HFF-Myc (cell line): Measurements from ENCODE around the gene KRTAP2-4.
"Not testable (repeated sequence)": the region's sequence is repeated elsewhere in the genome, so short reads cannot be mapped to it uniquely, and the experiment has no call there.

ENCODE experiments used
- DNase-seq: peaks from one replicate; pipeline ENCODE4 v3.0.0-alpha.2; 2011; ENCODE audit warnings: low read depth; ENCODE audit errors: extremely low read depth
- H3K4me3 ChIP-seq: replicated peaks from 2 replicates; pipeline ENCODE4 v1.5.1; 2011; ENCODE audit warnings: low read depth, mild to moderate bottlenecking, control low read depth, low read length
- TF ChIP-seq, protein P1 (sequence below): IDR thresholded peaks from 2 replicates; pipeline ENCODE4 v1.5.1; 2012; ENCODE audit warnings: mild to moderate bottlenecking, low read depth, low read length, control low read depth; ENCODE audit errors: missing control alignments

Gene KRTAP2-4

DNA sequence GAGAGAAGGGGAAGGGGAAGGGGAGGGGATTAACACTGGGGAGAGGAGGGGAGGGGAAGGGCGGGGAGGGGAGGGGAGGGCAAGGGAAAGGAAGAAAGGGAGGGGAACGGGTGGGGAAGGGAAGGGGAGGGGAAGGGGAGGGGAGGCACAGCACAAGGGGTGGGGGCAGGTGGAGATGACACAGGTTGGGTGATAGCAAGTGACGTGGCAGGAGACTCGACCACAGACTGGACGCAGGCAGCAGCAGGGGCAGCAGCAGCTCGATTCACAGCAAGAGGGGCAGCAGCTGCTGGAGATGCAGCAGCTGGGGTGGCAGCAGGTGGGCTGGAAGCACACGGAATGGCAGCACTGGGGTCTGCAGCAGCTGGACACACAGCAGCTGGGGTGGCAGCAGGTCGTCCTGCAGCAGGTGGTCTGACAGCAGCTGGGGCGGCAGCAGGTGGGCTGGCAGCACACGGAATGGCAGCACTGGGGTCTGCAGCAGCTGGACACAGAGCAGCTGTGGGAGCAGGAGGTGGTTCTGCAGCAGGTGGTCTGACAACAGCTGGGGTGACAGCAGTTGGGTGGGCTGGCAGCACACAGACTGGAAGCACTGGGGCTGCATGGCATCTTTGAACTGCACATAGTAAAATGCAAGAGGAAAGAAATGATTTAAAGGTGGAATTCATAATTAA lies 36.0 kb upstream of the KRTAP2-4 start, which contains the start of gene KRTAP4-16:
TSS of gene KRTAP4-16 (minus strand) at position 624 of the 674 bp plus-strand sequence. CDS start at position 624, 0 bp downstream.
- TF ChIP-seq, protein P1, sequence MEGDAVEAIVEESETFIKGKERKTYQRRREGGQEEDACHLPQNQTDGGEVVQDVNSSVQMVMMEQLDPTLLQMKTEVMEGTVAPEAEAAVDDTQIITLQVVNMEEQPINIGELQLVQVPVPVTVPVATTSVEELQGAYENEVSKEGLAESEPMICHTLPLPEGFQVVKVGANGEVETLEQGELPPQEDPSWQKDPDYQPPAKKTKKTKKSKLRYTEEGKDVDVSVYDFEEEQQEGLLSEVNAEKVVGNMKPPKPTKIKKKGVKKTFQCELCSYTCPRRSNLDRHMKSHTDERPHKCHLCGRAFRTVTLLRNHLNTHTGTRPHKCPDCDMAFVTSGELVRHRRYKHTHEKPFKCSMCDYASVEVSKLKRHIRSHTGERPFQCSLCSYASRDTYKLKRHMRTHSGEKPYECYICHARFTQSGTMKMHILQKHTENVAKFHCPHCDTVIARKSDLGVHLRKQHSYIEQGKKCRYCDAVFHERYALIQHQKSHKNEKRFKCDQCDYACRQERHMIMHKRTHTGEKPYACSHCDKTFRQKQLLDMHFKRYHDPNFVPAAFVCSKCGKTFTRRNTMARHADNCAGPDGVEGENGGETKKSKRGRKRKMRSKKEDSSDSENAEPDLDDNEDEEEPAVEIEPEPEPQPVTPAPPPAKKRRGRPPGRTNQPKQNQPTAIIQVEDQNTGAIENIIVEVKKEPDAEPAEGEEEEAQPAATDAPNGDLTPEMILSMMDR = no peak
- H3K4me3 ChIP-seq = no peak within 1 kb of the TSS
- DNase-seq = no peak

DNA sequence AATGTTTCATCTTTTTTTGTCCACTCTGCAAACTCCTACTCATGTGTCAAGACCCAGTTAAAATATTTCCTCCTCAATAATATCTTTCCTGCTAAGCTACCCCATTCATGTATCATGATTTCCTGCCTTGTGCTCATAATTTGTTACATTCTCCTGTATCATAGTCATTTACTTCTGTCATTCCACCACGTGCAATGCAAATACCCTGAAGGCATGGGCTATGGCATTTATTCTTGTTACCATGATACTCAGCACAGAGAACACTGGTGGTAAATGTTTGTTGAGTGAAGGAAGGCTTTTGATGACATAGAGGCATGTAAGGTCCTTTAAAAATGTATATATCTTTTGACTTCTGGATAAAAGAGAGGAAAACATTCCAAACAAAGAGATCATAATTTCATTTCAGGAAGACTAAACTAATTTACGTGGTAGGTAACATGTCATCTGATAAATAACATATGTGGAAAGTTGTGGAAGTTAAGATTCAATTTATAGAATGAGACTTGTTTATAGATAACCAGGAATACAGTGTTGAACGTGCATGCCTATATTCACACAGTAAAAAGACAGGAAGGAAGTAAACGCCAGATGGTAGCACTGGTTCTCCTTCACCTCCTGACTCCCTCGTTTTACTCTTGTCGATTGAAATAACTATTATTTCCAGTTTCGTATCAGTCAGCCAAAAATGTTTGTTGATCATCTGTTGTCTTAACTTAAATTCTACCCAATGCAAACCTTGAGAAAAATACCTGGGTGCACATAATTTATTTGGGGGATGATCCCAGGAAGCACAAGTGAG lies 34.2 kb upstream of the KRTAP2-4 start:
- DNase-seq = peak; percentile 95

DNA sequence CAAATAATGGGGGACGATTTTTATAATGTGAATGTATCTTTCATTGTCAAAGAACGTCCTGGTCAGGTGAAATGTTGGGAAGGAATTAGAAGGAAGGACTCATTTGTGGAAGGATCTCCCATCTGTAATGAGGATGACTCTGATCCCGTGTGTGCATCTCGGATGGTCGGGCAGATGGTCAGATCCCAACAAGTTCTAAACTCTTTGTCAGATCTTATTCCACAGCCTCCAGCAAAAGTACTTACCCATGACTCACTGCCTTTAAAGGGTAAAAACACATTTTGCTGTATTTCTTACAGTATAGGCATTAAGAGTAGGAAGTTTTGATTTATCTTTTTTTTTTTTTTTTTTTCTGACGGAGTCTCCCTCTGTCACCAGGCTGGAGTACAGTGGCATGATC lies 32.8 kb upstream of the KRTAP2-4 start:
- peak; percentile 80 for DNase-seq
- TF ChIP-seq, protein P1 = no peak

More for the DNA sequence above, 34.2 kb upstream of the KRTAP2-4 start:
- not testable (repeated sequence) for H3K4me3 ChIP-seq

DNA sequence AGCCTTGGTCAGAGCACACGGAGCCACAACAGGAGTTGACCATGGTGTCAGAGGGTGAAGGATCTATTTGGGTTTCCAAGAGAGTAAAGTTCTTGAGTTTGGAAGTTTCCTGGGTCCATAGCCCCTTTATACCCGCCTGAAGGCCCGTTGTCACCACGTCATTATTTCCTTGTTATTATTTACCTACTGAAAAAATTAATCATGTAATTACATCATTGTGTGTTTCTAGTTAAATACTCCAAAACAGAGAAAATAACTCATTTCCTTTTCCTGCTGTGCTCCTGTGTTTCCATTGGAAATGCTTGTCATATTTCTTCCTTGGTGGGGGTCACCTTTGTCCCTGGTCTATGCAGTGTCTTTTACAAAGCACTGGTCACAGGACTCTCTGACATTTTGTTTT lies 32.4 kb upstream of the KRTAP2-4 start, which contains the start of gene KRTAP4-8:
TSS of gene KRTAP4-8 (minus strand) at position 101 of the 400 bp plus-strand sequence. CDS start at position 43, 58 bp downstream.
- TF ChIP-seq, protein P1 = no peak
- H3K4me3 ChIP-seq = no peak within 1 kb of the TSS
- DNase-seq = no peak

More for the DNA sequence above, 32.8 kb upstream of the KRTAP2-4 start:
- no peak overlapping the region for H3K4me3 ChIP-seq

DNA sequence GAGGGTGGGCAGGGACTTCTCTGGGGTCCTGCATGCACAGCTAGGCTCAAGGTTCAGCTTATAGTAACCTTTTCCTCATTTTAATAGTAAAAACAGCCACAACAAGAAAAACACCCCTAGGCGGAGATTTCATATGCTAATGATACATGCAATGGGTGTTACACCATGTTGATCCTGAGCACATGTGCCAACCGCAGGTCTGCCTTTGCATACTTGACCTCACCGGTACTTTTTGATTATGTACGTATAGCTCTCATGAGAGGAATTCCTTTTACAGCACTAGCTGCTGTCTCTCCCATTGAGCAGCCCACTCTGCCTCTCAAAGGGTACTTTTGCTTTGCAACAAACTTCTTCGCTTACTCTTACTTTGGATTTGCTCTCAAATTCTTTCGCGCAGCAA lies 30.4 kb upstream of the KRTAP2-4 start:
- TF ChIP-seq, protein P1 = no peak
- H3K4me3 ChIP-seq = no peak overlapping the region
- no peak for DNase-seq

DNA sequence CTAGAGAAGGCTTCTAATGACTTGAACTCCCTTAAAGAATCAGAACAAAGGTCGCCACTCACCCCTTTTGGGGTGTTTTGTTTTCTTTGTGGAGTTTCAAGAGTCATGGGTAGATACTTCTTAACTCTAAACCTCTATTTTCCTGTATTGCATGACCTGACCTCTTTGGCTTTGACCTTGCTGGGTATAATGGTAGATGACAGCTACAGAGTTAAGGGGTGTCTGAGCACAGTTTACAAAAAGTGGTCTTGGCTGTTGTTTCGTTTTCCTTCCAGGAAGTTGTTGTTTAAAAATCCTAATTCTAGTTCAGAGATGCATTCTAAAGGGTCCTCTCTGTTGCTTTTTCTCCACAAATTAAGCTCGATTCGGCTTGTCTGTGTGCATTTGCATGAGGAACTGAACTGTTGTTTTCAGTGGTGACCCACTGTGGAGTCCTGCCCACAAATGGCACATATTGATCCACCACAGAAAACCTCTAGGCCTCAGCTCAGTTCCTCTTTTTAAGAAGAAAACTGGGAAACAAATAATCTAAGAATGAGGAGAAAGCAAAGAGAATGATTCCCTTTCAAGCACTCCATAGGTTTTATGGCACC lies 23.2 kb upstream of the KRTAP2-4 start:
- not testable (repeated sequence) for DNase-seq

DNA sequence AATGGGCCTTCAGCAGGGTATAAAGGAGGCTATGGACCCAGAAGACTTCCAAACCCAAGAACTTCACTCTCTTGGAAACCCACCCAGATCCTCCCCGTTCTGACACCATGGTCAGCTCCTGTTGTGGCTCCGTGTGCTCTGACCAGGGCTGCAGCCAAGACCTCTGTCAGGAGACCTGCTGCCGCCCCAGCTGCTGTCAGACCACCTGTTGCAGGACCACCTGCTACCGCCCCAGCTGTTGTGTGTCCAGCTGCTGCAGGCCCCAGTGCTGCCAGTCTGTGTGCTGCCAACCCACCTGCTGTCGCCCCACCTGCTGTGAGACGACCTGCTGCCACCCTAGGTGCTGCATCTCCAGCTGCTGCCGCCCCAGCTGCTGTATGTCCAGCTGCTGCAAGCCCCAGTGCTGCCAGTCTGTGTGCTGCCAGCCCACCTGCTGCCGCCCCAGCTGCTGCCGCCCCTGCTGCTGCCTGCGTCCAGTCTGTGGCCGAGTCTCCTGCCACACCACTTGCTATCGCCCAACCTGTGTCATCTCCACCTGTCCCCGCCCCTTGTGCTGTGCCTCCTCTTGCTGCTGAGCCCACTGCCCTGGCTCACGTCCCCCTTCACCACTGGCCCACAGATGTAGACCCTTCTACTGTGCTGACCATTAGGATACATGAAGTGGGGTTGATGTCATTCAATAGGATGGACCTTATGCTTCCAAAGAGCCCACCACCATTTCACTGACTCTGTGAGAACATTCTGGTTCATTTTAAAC lies 18.6 kb upstream of the KRTAP2-4 start, which contains the start of gene KRTAP4-7:
TSS of gene KRTAP4-7 (plus strand) at position 51 of the 757 bp plus-strand sequence. CDS start at position 108, 57 bp downstream.
- not testable (repeated sequence) for H3K4me3 ChIP-seq, DNase-seq

More for the DNA sequence above, 23.2 kb upstream of the KRTAP2-4 start:
- not testable (repeated sequence) for H3K4me3 ChIP-seq

DNA sequence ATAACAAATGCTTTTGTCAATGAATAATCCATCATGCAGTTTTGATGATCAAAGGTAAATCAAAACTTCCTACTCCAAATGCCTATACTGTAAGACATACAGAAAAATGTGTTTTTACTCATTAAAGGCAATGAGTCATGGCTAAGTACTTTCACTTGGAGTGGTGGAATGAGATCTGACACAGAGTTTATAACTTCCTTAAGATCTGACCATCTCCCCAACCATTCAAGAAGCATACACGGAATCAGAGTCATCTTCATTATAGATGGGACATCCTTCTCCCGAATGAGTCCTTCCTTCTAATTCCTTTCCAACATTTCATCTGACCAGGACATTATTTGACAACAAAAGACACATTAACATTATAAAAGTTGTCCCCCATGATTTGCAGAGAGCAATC lies 17.7 kb upstream of the KRTAP2-4 start:
- not testable (repeated sequence) for H3K4me3 ChIP-seq, DNase-seq
